ENCODE measurements around the gene MYO9A.

- TF ChIP-seq GATA2 (IDR thresholded peaks at IDR 0.05; ENCODE audit: low read depth, low read length), result no peak
- TF ChIP-seq GATA3 (IDR thresholded peaks at IDR 0.05; ENCODE audit: low read depth, low read length), result no peak
These were observed 146.0 kb downstream of the MYO9A start for GRCh38 chr15:71971905-71972304.

Measured in SH-SY5Y (cell line).